Endodermal cell (in vitro differentiated cells): Measurements from ENCODE around the gene MUSK. TPM values are rescaled to one million over a fixed set of nuclear protein-coding genes. Genes with fewer than 3 reads are reported as not detected.

Experiments used
- DNase-seq: peaks from one replicate; pipeline ENCODE4 v3.0.0-alpha.2; 2017
- H3K27ac ChIP-seq: 2 replicates; pipeline ENCODE4 v1.5.1; 2013; ENCODE audit warnings: mild to moderate bottlenecking, low read depth, low read length, moderate library complexity
- H3K27me3 ChIP-seq: 2 replicates; pipeline ENCODE4 v1.6.1; 2013; ENCODE audit warnings: mild to moderate bottlenecking, low read length, moderate library complexity; ENCODE audit not compliant: insufficient read depth, control insufficient read depth, poor library complexity, severe bottlenecking
- H3K36me3 ChIP-seq: 2 replicates; pipeline ENCODE4 v1.7.0; 2013; ENCODE audit warnings: mild to moderate bottlenecking, low read length, moderate library complexity; ENCODE audit not compliant: control insufficient read depth, insufficient read depth
- H3K4me1 ChIP-seq: one replicate; pipeline ENCODE4 v1.7.0; 2013; ENCODE audit warnings: low read length; ENCODE audit not compliant: control insufficient read depth, insufficient read depth
- H3K4me3 ChIP-seq: 2 replicates; pipeline ENCODE4 v1.5.1; 2013; ENCODE audit warnings: mild to moderate bottlenecking, low read length, moderate library complexity
- H3K9ac ChIP-seq: 2 replicates; pipeline ENCODE4 v1.6.1; 2013; ENCODE audit warnings: mild to moderate bottlenecking, low read length, moderate library complexity; ENCODE audit not compliant: poor library complexity, severe bottlenecking; ENCODE audit errors: extremely low read depth
- H3K9me3 ChIP-seq: 2 replicates; pipeline ENCODE4 v1.6.1; 2013; ENCODE audit warnings: mild to moderate bottlenecking, low read length, moderate library complexity; ENCODE audit not compliant: control insufficient read depth
- H3K27ac Mint-ChIP-seq: 2 replicates; pipeline ENCODE4 v1.8.0; 2020; ENCODE audit warnings: mixed read lengths
- H3K27me3 Mint-ChIP-seq: 2 replicates; pipeline ENCODE4 v1.8.0; 2021; ENCODE audit warnings: mild to moderate bottlenecking, mixed read lengths; ENCODE audit not compliant: insufficient read depth
- H3K36me3 Mint-ChIP-seq: 2 replicates; pipeline ENCODE4 v1.8.0; 2020; ENCODE audit warnings: low read depth, mixed read lengths
- H3K4me1 Mint-ChIP-seq: 2 replicates; pipeline ENCODE4 v1.8.0; 2020; ENCODE audit warnings: mixed read lengths
- H3K4me3 Mint-ChIP-seq: 2 replicates; pipeline ENCODE4 v1.8.0; 2020; ENCODE audit warnings: mild to moderate bottlenecking, moderate library complexity, mixed read lengths
- H3K9me3 Mint-ChIP-seq: 2 replicates; pipeline ENCODE4 v1.8.0; 2020; ENCODE audit warnings: mild to moderate bottlenecking, mixed read lengths
- CTCF ChIP-seq: fragments of 200-600 bp; sonication (generic); conservative IDR thresholded peaks from 2 replicates; pipeline ENCODE4 v1.5.0; 2021; ENCODE audit warnings: antibody characterized with exemption, mild to moderate bottlenecking
- WGBS, 2 experiments: methylation state at CpG; one replicate each; pipeline versions ENCODE4 v1.1.5 to v1.1.7; 2013; ENCODE audit warnings: missing lambda C conversion rate in 2 of 2, mixed read lengths in 1 of 2; ENCODE audit not compliant: insufficient coverage in 1 of 2, insufficient read length in 1 of 2; 5-methylcytosine and 5-hydroxymethylcytosine counted together
- total RNA-seq, 2 donors: library from RNA; stranded (reverse); fragmentation: NEBNext Ultra II Directional in 1 of 2; extraction: Animal tissue kit (Norgen Biotek cat#: 25700) in 1 of 2; gene quantifications; 2 replicates in 1 of 2; 3 replicates in 1 of 2; pipeline ENCODE4 v1.2.1, GENCODE V29; 2021

Gene MUSK
- total RNA-seq, 2 donors from 2014 or later, result not detected

GRCh38 chr9:110641293-110641692 lies 27.3 kb upstream of the MUSK start:
- DNase-seq, result no peak
- Histone ChIP-seq H3K4me3 (no peak overlapping the region), H3K27me3 (no peaks in the 10 kb centered on the region), H3K4me1 (no peaks in the 10 kb centered on the region), H3K9ac (no peak overlapping the region), H3K9me3 (no peaks in the 10 kb centered on the region), H3K36me3 (no peaks in the 10 kb centered on the region), H3K27ac (no peak overlapping the region)
- 82 to 96% methylated on average over 2 of the region's 2 CpGs for WGBS, 2 experiments
- Mint-ChIP-seq H3K27me3 (no peaks in the 10 kb centered on the region), H3K36me3 (no peaks in the 10 kb centered on the region), H3K4me1 (no peaks in the 10 kb centered on the region), H3K27ac (no peak overlapping the region), H3K4me3 (no peak overlapping the region), H3K9me3 (peaks cover 7% of the 10 kb centered on the region)
- TF ChIP-seq CTCF, result no peak

- peaks cover 6% of the 10 kb centered on the region for H3K9me3 Mint-ChIP-seq
- no peaks in the 10 kb centered on the region for H3K36me3 Mint-ChIP-seq
- no peaks in the 10 kb centered on the region for H3K36me3 ChIP-seq
- no peaks in the 10 kb centered on the region for H3K4me1 ChIP-seq
- 83 to 89% methylated on average over 1 to 3 of the region's 4 CpGs for WGBS, 2 experiments
- H3K4me3 ChIP-seq, result no peak overlapping the region
- DNase-seq, result no peak
- H3K27me3 ChIP-seq, result no peaks in the 10 kb centered on the region
- H3K27me3 Mint-ChIP-seq, result no peaks in the 10 kb centered on the region
- H3K9ac ChIP-seq, result no peak overlapping the region
- H3K4me1 Mint-ChIP-seq, result peaks cover 7% of the 10 kb centered on the region
- no peak overlapping the region for H3K27ac ChIP-seq
- H3K9me3 ChIP-seq, result no peaks in the 10 kb centered on the region
- no peak overlapping the region for H3K4me3 Mint-ChIP-seq
- H3K27ac Mint-ChIP-seq, result no peak overlapping the region
- no peak for TF ChIP-seq CTCF
Measured at GRCh38 chr9:110648696-110649095, 19.9 kb upstream of the MUSK start.

- Histone ChIP-seq H3K9ac (no peak overlapping the region), H3K4me1 (no peaks in the 10 kb centered on the region), H3K9me3 (no peaks in the 10 kb centered on the region), H3K27ac (no peak overlapping the region), H3K36me3 (no peaks in the 10 kb centered on the region), H3K4me3 (no peak overlapping the region), H3K27me3 (no peaks in the 10 kb centered on the region)
- H3K36me3 Mint-ChIP-seq, result no peaks in the 10 kb centered on the region
- TF ChIP-seq CTCF, result no peak
- H3K4me1 Mint-ChIP-seq, result peaks cover 7% of the 10 kb centered on the region
- DNase-seq, result no peak
- 94% methylated on average over 3 of the region's 3 CpGs; no CpG with 5 or more reads in 1 of the 2 experiments for WGBS, 2 experiments
- peaks cover 1% of the 10 kb centered on the region for H3K9me3 Mint-ChIP-seq
- no peaks in the 10 kb centered on the region for H3K27me3 Mint-ChIP-seq
- H3K27ac Mint-ChIP-seq, result no peak overlapping the region
- no peak overlapping the region for H3K4me3 Mint-ChIP-seq
Measured at GRCh38 chr9:110650261-110650660, 18.3 kb upstream of the MUSK start.
